CD4-positive, alpha-beta T cell (primary cell): Measurements from ENCODE around the gene TCF7L2. TPM values are rescaled to one million over a fixed set of nuclear protein-coding genes. Genes with fewer than 3 reads are reported as not detected.
A peak's percentile ranks its signal among the peaks of the same experiment; 100 is the strongest.

ENCODE experiments used
- ATAC-seq: fragments of 200-7000 bp; cut with Tn5 transposase; one replicate; pipeline ENCODE4 v1.10.0; 2022; ENCODE audit warnings: mild to moderate bottlenecking; ENCODE audit not compliant: poor library complexity
- CTCF ChIA-PET: fragments of 350-600 bp; sonication (Branson Sonifier 250); formaldehyde crosslinking; loops from one replicate; lab custom pipeline; 2021; ENCODE audit warnings: antibody characterized with exemption, inconsistent platforms; lab: Charles Lee
- POLR2A ChIA-PET: fragments of 350-600 bp; sonication (Branson Sonifier 250); formaldehyde crosslinking; loops from one replicate; lab custom pipeline; 2021; ENCODE audit warnings: antibody characterized with exemption, inconsistent platforms; lab: Charles Lee
- DNase-seq, 14 experiments: peaks; one replicate each; pipeline ENCODE4 v3.0.0-alpha.2; 2013 to 2020; ENCODE audit warnings: mixed read lengths in 2 of 14
- H3K27ac ChIP-seq, 2 donors: one replicate each; pipeline versions ENCODE4 v1.5.1 to v1.7.0; 2013; ENCODE audit warnings: low read length in 2 of 2, low read depth in 1 of 2, mild to moderate bottlenecking in 1 of 2
- H3K27me3 ChIP-seq, 2 experiments: 1 replicate in 1 of 2; 2 replicates in 1 of 2; pipeline versions ENCODE4 v1.6.1 to v1.7.0; 2013; ENCODE audit warnings: low read length in 2 of 2, control low read depth in 1 of 2, mild to moderate bottlenecking in 1 of 2, moderate library complexity in 1 of 2; ENCODE audit not compliant: insufficient read depth in 2 of 2, control insufficient read depth in 1 of 2
- H3K36me3 ChIP-seq: one replicate; pipeline ENCODE4 v1.6.1; 2013; ENCODE audit warnings: low read length, control low read depth; ENCODE audit not compliant: insufficient read depth
- H3K4me1 ChIP-seq: one replicate; pipeline ENCODE4 v1.6.1; 2013; ENCODE audit warnings: low read length, control low read depth; ENCODE audit not compliant: insufficient read depth
- H3K4me3 ChIP-seq: one replicate; pipeline ENCODE4 v1.5.1; 2013; ENCODE audit warnings: mild to moderate bottlenecking, low read length, moderate library complexity
- H3K9me3 ChIP-seq, 2 experiments: 1 replicate in 1 of 2; 2 replicates in 1 of 2; pipeline versions ENCODE4 v1.6.1 to v1.7.0; 2013; ENCODE audit warnings: low read length in 2 of 2, mild to moderate bottlenecking in 2 of 2, control low read depth in 1 of 2, moderate library complexity in 1 of 2; ENCODE audit not compliant: control insufficient read depth in 1 of 2, insufficient read depth in 1 of 2
- H3K27ac Mint-ChIP-seq: one replicate; pipeline ENCODE4 v1.8.0; 2020; ENCODE audit warnings: mixed read lengths
- H3K27me3 Mint-ChIP-seq: one replicate; pipeline ENCODE4 v1.8.0; 2021; ENCODE audit warnings: mixed read lengths
- H3K36me3 Mint-ChIP-seq: one replicate; pipeline ENCODE4 v1.8.0; 2021; ENCODE audit warnings: low read depth, mixed read lengths
- H3K4me1 Mint-ChIP-seq: one replicate; pipeline ENCODE4 v1.8.0; 2021; ENCODE audit warnings: low read depth, mixed read lengths
- H3K4me3 Mint-ChIP-seq: one replicate; pipeline ENCODE4 v1.8.0; 2020; ENCODE audit warnings: mild to moderate bottlenecking, mixed read lengths
- H3K9me3 Mint-ChIP-seq: one replicate; pipeline ENCODE4 v1.8.0; 2020; ENCODE audit warnings: mixed read lengths
- CTCF ChIP-seq: fragments of 200-600 bp; IDR thresholded peaks from one replicate; pipeline ENCODE4 v1.8.0; 2022; ENCODE audit warnings: antibody characterized with exemption, mild to moderate bottlenecking
- intact Hi-C, 2 experiments: fragments of 100-400 bp; cut with DNase I in 1 of 2; cut with micrococcal nuclease in 1 of 2; formaldehyde crosslinking; loops; one replicate each; pipeline versions ENCODE4 v1.15.1 to v1.9.0; 2023 to 2025; cut with DNase I, micrococcal nuclease
- total RNA-seq, 174 experiments: library from RNA in 2 of 174; stranded (reverse) in 2 of 174; gene quantifications; one replicate each; pipeline ENCODE4 v1.2.3 and lab custom pipeline; 2021 to 2026

TCF7L2 gene
- total RNA-seq, 2 experiments from 2014 or later, result 4.2 to 4.4 TPM

- Mint-ChIP-seq H3K4me1 (no peaks in the 10 kb centered on the region), H3K27ac (no peak overlapping the region), H3K36me3 (no peaks in the 10 kb centered on the region), H3K9me3 (no peaks in the 10 kb centered on the region), H3K4me3 (no peak overlapping the region), H3K27me3 (no peaks in the 10 kb centered on the region)
- Histone ChIP-seq H3K4me3 (no peak overlapping the region), H3K27ac (no peak overlapping the region), H3K9me3 (peaks cover 0 to 5% of the 10 kb centered on the region in 2 experiments), H3K4me1 (no peaks in the 10 kb centered on the region), H3K27me3 (no peaks in the 10 kb centered on the region), H3K36me3 (no peaks in the 10 kb centered on the region)
- intact Hi-C loops, result no loop called here
- TF ChIP-seq CTCF, result no peak
- CTCF ChIA-PET, result no interaction called here
- no peak for DNase-seq
- POLR2A ChIA-PET, result no interaction called here
- ATAC-seq, result no peak
These were observed 136.2 kb downstream of the TCF7L2 start for GRCh38 chr10:113086282-113086681.

GRCh38 chr10:113087165-113088029, 137.3 kb downstream of the TCF7L2 start:
- ChIA-PET POLR2A (no interaction called here), CTCF (no interaction called here)
- Histone ChIP-seq H3K36me3 (no peaks in the 10 kb centered on the region), H3K27me3 (no peaks in the 10 kb centered on the region), H3K27ac (no peak overlapping the region), H3K4me3 (no peak overlapping the region), H3K4me1 (no peaks in the 10 kb centered on the region), H3K9me3 (peaks cover 0 to 7% of the 10 kb centered on the region in 2 experiments)
- Mint-ChIP-seq H3K36me3 (no peaks in the 10 kb centered on the region), H3K27ac (no peak overlapping the region), H3K9me3 (no peaks in the 10 kb centered on the region), H3K4me1 (no peaks in the 10 kb centered on the region), H3K4me3 (no peak overlapping the region), H3K27me3 (no peaks in the 10 kb centered on the region)
- intact Hi-C loops, result no loop called here
- ATAC-seq (no peak), DNase-seq (peak in 2 of 14 experiments; percentile 31 to 64)
- TF ChIP-seq CTCF, result no peak

DNA sequence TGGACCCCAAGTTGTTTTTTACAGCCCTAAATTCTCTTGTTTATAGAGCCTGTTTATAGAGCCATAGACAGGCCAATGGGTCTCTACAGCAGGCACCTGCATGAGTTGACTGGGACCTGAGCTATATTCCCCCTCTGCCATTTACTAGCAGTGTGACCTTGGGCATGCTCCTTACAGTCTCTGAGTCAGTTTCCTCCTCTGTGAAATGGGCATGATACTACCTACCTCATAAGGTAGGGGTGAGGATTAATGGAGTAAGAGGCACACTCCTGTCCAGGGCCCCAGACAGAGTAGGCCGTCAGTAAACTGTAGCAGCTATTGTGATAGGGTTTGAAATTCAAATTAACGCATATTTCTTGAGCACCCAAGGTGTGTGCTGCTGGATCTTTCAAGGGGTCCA, 138.1 kb downstream of the TCF7L2 start:
- no peaks in the 10 kb centered on the region for H3K4me1 Mint-ChIP-seq
- no peak overlapping the region for H3K27ac Mint-ChIP-seq
- POLR2A ChIA-PET, result no interaction called here
- H3K27me3 ChIP-seq, result no peaks in the 10 kb centered on the region
- H3K9me3 Mint-ChIP-seq, result no peaks in the 10 kb centered on the region
- no peak overlapping the region for H3K4me3 Mint-ChIP-seq
- TF ChIP-seq CTCF, result no peak
- ATAC-seq (no peak), DNase-seq (no peak)
- H3K36me3 ChIP-seq, result no peaks in the 10 kb centered on the region
- intact Hi-C loops, result no loop called here
- peaks cover 2% of the 10 kb centered on the region for H3K4me1 ChIP-seq
- no peak overlapping the region for H3K27ac ChIP-seq
- H3K27me3 Mint-ChIP-seq, result no peaks in the 10 kb centered on the region
- H3K4me3 ChIP-seq, result no peak overlapping the region
- CTCF ChIA-PET, result no interaction called here
- no peaks in the 10 kb centered on the region for H3K36me3 Mint-ChIP-seq
- H3K9me3 ChIP-seq, result peaks cover 0 to 7% of the 10 kb centered on the region in 2 experiments
